Sigmoid colon (tissue), 7 donors: ENCODE results near the gene RHOC. TPM values are rescaled to one million over a fixed set of nuclear protein-coding genes. Genes with fewer than 3 reads are reported as not detected.

Experiments used
- DNase-seq: peaks from one replicate; pipeline ENCODE4 v3.0.0-alpha.2; 2019
- H3K27ac ChIP-seq, 4 donors: fragments of 200-600 bp; sonication (generic); one replicate each; pipeline ENCODE4 v1.5.1; 2016 to 2019; ENCODE audit warnings: mild to moderate bottlenecking in 1 of 4
- H3K27me3 ChIP-seq, 3 donors: fragments of 200-600 bp; sonication (generic); one replicate each; pipeline ENCODE4 v1.5.1; 2019; ENCODE audit warnings: mild to moderate bottlenecking in 1 of 3
- H3K36me3 ChIP-seq, 4 donors: fragments of 200-600 bp; sonication (generic); one replicate each; pipeline ENCODE4 v1.5.1; 2016 to 2019
- H3K4me1 ChIP-seq, 4 donors: fragments of 200-600 bp; sonication (generic); one replicate each; pipeline ENCODE4 v1.5.1; 2017 to 2019
- H3K4me3 ChIP-seq, 4 donors: fragments of 200-600 bp; sonication (generic); one replicate each; pipeline ENCODE4 v1.5.1; 2017 to 2019; ENCODE audit warnings: mild to moderate bottlenecking in 2 of 4, moderate library complexity in 1 of 4
- H3K9me3 ChIP-seq, 4 donors: fragments of 200-600 bp in 3 of 4; sonication (generic) in 3 of 4; one replicate each; pipeline versions ENCODE4 v1.5.1 to v1.6.1; 2013 to 2019
- EP300 ChIP-seq, 4 donors: sonication (generic); formaldehyde crosslinking; IDR thresholded peaks; one replicate each; pipeline ENCODE4 v1.6.1; 2017; ENCODE audit warnings: antibody characterized with exemption in 4 of 4
- POLR2A ChIP-seq, 2 donors: fragments of 450-650 bp; IDR thresholded peaks; one replicate each; pipeline ENCODE4 v1.6.1; 2016; ENCODE audit warnings: antibody characterized with exemption in 2 of 2, mild to moderate bottlenecking in 2 of 2, moderate library complexity in 2 of 2
- POLR2AphosphoS5 ChIP-seq, 4 donors: sonication (generic); formaldehyde crosslinking; IDR thresholded peaks; one replicate each; pipeline ENCODE4 v1.6.1; 2017; ENCODE audit warnings: antibody characterized with exemption in 4 of 4
- WGBS, 2 donors: extraction: QIAGEN DNeasy Blood & Tissue Kit; methylation state at CpG; one replicate each; pipeline ENCODE4 v1.1.7; 2013; 5-methylcytosine and 5-hydroxymethylcytosine counted together
- intact Hi-C: fragments of 100-400 bp; cut with DNase I; formaldehyde crosslinking; loops from one replicate; pipeline ENCODE4 v1.15.1; 2023
- polyA plus RNA-seq, 3 donors: library from polyadenylated mRNA; stranded (reverse); fragments of 200-250 nt; gene quantifications; one replicate each; pipeline ENCODE4 v1.2.3, GENCODE V29; 2013
- total RNA-seq, 4 donors: library from RNA; depleted of rRNA; stranded (reverse); fragments of >200 nt; gene quantifications; one replicate each; pipeline ENCODE4 v1.1.0, GENCODE V29; 2016
- TF ChIP-seq, protein P1 (sequence below), 4 experiments: fragments of 450-650 bp in 3 of 4; fragments of 200-600 bp in 1 of 4; IDR thresholded peaks; one replicate each; pipeline ENCODE4 v1.5.1; 2016 to 2019; ENCODE audit warnings: antibody characterized with exemption in 4 of 4, mild to moderate bottlenecking in 3 of 4, moderate library complexity in 2 of 4
- donor health status: healthy with polysubstance abuse.
- donor health status: Bipolar disorder and iron deficiency.
- donor health status: healthy.

The RHOC gene
- total and polyA plus RNA-seq, 7 donors: 181 to 1,259 (median 244) TPM

DNA sequence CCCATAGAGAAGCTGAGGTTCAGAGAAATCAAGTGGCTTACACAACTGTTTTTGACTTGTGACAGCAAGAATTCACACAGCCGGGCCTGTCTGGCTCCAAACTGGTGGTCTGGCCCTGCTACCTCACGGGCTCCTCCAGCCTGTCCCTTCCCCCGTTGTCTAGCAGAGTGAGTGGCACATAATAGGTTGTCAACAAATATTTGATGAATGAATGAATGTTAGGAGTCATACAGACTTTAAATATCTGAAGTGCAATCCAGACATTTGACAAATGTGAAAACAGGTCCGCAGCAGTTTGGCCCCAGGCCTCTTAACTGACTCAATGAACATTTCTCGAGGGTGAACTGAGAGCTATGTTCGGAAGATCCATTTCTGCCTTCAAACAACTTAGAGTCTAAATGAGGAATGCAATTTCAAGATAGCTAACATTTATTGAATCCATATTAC is 1.1 kb upstream of the RHOC start:
- WGBS, 2 donors: 83 to 85% methylated on average over 6 of the region's 6 CpGs
- peaks cover 0 to 5% (median under 1%) of the 10 kb centered on the region in 4 donors for H3K36me3 ChIP-seq
- H3K4me1 ChIP-seq: peaks cover 0 to 37% (median 33%) of the 10 kb centered on the region in 4 donors
- H3K27ac ChIP-seq: peak overlapping the region in 3 of 4 donors; percentile 98 to 99 (median 99)
- no peaks in the 10 kb centered on the region for H3K9me3 ChIP-seq
- intact Hi-C loops: loop anchor here (5.0 kb wide), 2 partner anchors 206 to 241 kb away; no protein-coding TSS in a partner anchor
- H3K4me3 ChIP-seq: no peak overlapping the region
- TF ChIP-seq, protein P1, sequence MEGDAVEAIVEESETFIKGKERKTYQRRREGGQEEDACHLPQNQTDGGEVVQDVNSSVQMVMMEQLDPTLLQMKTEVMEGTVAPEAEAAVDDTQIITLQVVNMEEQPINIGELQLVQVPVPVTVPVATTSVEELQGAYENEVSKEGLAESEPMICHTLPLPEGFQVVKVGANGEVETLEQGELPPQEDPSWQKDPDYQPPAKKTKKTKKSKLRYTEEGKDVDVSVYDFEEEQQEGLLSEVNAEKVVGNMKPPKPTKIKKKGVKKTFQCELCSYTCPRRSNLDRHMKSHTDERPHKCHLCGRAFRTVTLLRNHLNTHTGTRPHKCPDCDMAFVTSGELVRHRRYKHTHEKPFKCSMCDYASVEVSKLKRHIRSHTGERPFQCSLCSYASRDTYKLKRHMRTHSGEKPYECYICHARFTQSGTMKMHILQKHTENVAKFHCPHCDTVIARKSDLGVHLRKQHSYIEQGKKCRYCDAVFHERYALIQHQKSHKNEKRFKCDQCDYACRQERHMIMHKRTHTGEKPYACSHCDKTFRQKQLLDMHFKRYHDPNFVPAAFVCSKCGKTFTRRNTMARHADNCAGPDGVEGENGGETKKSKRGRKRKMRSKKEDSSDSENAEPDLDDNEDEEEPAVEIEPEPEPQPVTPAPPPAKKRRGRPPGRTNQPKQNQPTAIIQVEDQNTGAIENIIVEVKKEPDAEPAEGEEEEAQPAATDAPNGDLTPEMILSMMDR (IDR thresholded peaks at IDR 0.05): no peak
- no peak for TF ChIP-seq POLR2AphosphoS5 (IDR thresholded peaks at IDR 0.05)
- TF ChIP-seq POLR2A (IDR thresholded peaks at IDR 0.05): no peak
- no peaks in the 10 kb centered on the region for H3K27me3 ChIP-seq
- DNase-seq: peak; percentile 52

DNA sequence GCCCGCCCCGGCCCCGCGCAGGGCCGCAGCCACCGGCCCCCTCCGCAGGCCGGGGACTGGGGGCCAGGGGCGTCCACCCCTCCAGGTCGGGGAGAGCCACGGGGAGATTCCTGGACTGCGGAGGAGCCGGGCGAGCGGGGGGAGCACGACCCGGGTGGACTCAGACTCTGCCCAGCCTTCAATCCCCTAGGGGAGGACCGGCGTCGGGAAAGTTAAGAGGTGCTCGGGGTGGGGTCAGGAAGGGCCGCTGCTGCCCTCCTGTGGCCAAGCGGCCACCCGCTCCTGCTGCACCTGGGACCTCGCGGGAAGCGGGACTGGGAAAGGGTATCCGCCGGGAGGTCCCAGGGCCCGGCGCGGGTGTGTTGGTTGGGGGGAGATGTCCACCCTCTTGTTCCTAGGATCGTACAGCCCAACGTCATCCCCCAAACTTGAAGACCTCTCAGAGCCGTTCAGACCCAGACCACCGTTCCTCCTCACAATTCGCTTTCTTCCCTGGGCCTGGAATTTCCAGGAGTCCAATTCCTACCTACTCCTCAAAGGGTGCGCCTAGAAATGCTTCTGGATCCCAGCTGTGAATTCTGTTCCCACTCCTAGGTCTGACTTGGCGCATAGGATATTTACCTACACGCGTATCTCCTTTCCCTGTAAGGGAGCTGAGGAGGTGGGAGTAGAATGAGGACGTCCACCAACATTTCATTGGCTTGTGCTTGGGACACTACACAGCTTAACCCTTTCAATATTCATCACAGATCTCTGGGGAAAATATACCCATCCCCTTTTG is 484 bp upstream of the RHOC start:
- H3K4me1 ChIP-seq: peaks cover 0 to 44% (median 39%) of the 10 kb centered on the region in 4 donors
- H3K9me3 ChIP-seq: no peaks in the 10 kb centered on the region
- 4 to 7% methylated on average over 42 of the region's 42 CpGs for WGBS, 2 donors
- H3K27ac ChIP-seq: peak overlapping the region; percentile 98 to 99 (median 98)
- DNase-seq: peak; percentile 95
- TF ChIP-seq, protein P1 (IDR thresholded peaks at IDR 0.05): peak; percentile 85 to 96 (median 91)
- TF ChIP-seq EP300 (IDR thresholded peaks at IDR 0.05): no peak
- intact Hi-C loops: loop anchor here (1.0 to 5.0 kb wide), 5 partner anchors 33 to 317 kb away; partner anchors contain the start of genes CAPZA1, MOV10 and ST7L
- H3K36me3 ChIP-seq: peaks cover 0 to 12% (median 3%) of the 10 kb centered on the region in 4 donors
- H3K27me3 ChIP-seq: no peaks in the 10 kb centered on the region
- peak overlapping the region; percentile 94 to 100 (median 97) for H3K4me3 ChIP-seq

DNA sequence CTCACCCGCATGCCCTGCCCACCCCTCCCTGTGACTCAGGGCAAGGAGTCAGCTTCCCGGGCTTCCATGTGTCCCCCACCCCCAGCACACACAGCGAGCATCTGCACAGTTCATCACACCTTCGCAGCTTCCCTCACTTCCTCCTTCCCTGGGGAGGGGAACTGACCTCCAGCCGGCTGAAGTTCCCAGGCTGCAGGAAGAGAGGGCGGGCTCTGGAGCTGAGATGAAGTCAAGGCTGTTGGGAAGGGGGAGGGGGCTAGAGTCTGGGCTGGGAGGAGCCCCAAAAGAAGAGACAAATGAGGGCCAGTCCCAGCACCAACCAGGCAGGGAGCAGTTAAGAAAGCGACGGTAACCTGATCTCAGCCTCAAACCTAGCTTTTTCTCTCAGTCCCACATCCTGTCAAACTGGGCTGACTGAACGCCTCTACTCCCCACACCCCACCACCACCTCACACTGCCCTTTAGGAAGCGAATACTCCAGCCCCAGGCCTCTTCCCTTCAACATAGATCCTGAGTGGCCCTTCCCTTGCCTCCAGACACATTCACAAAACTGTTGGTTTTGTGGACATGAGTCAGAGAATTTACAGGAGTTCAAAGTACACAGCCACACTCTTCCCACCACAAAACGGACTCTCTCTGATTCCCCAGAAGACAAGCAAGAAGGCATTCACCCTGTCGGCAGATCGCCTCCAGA is 1.8 kb downstream of the RHOC start:
- Histone ChIP-seq H3K4me1 (peaks cover 0 to 66% (median 62%) of the 10 kb centered on the region in 4 donors), H3K27me3 (no peaks in the 10 kb centered on the region), H3K36me3 (peaks cover 0 to 26% (median 3%) of the 10 kb centered on the region in 4 donors), H3K9me3 (no peaks in the 10 kb centered on the region), H3K27ac (peak overlapping the region; percentile 98 to 99 (median 98)), H3K4me3 (peak overlapping the region; percentile 94 to 100 (median 97))
- intact Hi-C loops: loop anchor here (5.0 kb wide), 2 partner anchors 203 to 238 kb away; no protein-coding TSS in a partner anchor
- DNase-seq: peak; percentile 97
- TF ChIP-seq, protein P1 (IDR thresholded peaks at IDR 0.05): no peak
- TF ChIP-seq POLR2A (IDR thresholded peaks at IDR 0.05): peak; percentile 22 to 53
- peak in 3 of 4 donors; percentile 71 to 91 (median 82) for TF ChIP-seq POLR2AphosphoS5 (IDR thresholded peaks at IDR 0.05)
- no peak for TF ChIP-seq EP300 (IDR thresholded peaks at IDR 0.05)
- 1 to 6% methylated on average over 13 of the region's 13 CpGs for WGBS, 2 donors

DNA sequence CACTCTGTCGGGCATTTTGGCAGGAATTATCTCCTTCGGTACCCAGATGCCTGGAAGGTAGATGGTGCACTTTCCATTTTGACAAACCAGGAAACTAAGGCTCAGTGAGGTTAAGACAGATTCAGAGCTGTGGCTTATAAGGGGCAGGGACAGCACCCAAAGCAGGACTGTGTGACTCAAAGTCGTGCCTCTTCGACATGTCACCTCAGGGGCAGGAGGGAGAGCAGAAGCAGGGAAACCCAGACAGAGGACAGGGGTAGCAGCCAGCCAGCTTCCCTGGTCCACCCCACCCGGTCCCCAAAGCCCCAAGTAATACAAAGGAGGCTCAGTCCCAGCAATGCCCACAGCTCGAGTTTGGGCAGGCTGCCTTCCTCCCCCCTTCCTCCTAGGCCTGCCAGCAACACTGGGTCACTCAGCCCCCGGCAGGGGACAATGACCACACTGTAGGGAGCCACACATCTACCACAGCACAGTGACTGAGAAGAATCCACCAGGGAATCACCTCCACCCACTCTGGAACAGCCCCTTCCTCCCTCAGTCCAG is 2.5 kb downstream of the RHOC start:
- DNase-seq: peak; percentile 83
- no peaks in the 10 kb centered on the region for H3K9me3 ChIP-seq
- H3K27ac ChIP-seq: peak overlapping the region; percentile 98 to 99 (median 98)
- TF ChIP-seq POLR2AphosphoS5 (IDR thresholded peaks at IDR 0.05) (no peak), EP300 (IDR thresholded peaks at IDR 0.05) (no peak), POLR2A (IDR thresholded peaks at IDR 0.05) (no peak)
- TF ChIP-seq, protein P1 (IDR thresholded peaks at IDR 0.05): no peak
- intact Hi-C loops: no loop called here
- H3K36me3 ChIP-seq: peaks cover 0 to 26% (median 3%) of the 10 kb centered on the region in 4 donors
- WGBS, 2 donors: 34 to 47% methylated on average over 7 of the region's 7 CpGs
- peak overlapping the region; percentile 94 to 100 (median 97) for H3K4me3 ChIP-seq
- no peaks in the 10 kb centered on the region for H3K27me3 ChIP-seq
- peaks cover 0 to 72% (median 68%) of the 10 kb centered on the region in 4 donors for H3K4me1 ChIP-seq
